Mammary epithelial cell (primary cell): ENCODE measurements around the gene FDXR.
A peak's percentile ranks its signal among the peaks of the same experiment; 100 is the strongest.

Experiments
- CTCF ChIP-seq, 2 donors: IDR thresholded peaks in 1 of 2; conservative IDR thresholded peaks in 1 of 2; 2 replicates each; pipeline ENCODE4 v1.5.1; 2011 to 2012; ENCODE audit warnings: inconsistent platforms in 2 of 2, low read length in 2 of 2, mild to moderate bottlenecking in 2 of 2, control low read depth in 1 of 2, low read depth in 1 of 2; ENCODE audit not compliant: insufficient read depth in 1 of 2; ENCODE audit errors: extremely low read depth in 1 of 2
- EZH2 ChIP-seq: IDR thresholded peaks from 2 replicates; pipeline ENCODE4 v1.6.1; 2012; ENCODE audit warnings: low read length, inconsistent platforms, borderline replicate concordance

GRCh38 chr17:74860229-74860871 is 12.4 kb downstream of the FDXR start:
- TF ChIP-seq EZH2 (peak; percentile 86), CTCF (conservative IDR thresholded peaks at IDR 0.05 in 1 of 2, IDR thresholded peaks at IDR 0.05 in 1 of 2; ENCODE audit: extremely low read depth in 1 of 2, insufficient read depth in 1 of 2, low read depth in 1 of 2, low read length in 2 of 2) (peak in 1 of 2 donors; percentile 0)
